H1 (cell line): ENCODE data around the gene ARMCX1. TPM values are rescaled to one million over a fixed set of nuclear protein-coding genes. Genes with fewer than 3 reads are reported as not detected.

Experiments used
- CTCF ChIA-PET: fragments of 300-600 bp; sonication (Branson Sonifier 250); formaldehyde crosslinking; loops from one replicate; lab custom pipeline; 2021; ENCODE audit not compliant: partially characterized antibody; lab: Charles Lee
- POLR2A ChIA-PET: fragments of 300-600 bp; sonication (Branson Sonifier 250); formaldehyde crosslinking; loops from one replicate; lab custom pipeline; 2021; ENCODE audit warnings: inconsistent platforms; ENCODE audit not compliant: partially characterized antibody; lab: Charles Lee
- DNase-seq, 2 experiments: peaks; one replicate each; pipeline versions ENCODE4 v3.0.0 to v3.0.0-alpha.2; 2010 to 2022; ENCODE audit warnings: low spot score in 2 of 2, low read depth in 1 of 2, mixed read lengths in 1 of 2
- FAIRE-seq: peaks from 2 replicates; lab custom pipeline; 2011; peaks lifted over from hg19 to GRCh38; lab: Jason Lieb, UNC
- H2AFZ ChIP-seq: 2 replicates; pipeline ENCODE4 v1.8.1; 2012; ENCODE audit warnings: low read length, inconsistent platforms
- H2AK5ac ChIP-seq: 2 replicates; pipeline ENCODE4 v1.6.1; 2013; ENCODE audit warnings: low read depth, low read length
- H2BK120ac ChIP-seq: replicated peaks from 2 replicates; pipeline ENCODE3; 2013; ENCODE audit warnings: low read depth, low read length, inconsistent platforms
- H2BK12ac ChIP-seq: 2 replicates; pipeline ENCODE4 v1.6.1; 2013; ENCODE audit warnings: low read depth, low read length
- H2BK15ac ChIP-seq: 2 replicates; pipeline ENCODE4 v1.6.1; 2013; ENCODE audit warnings: low read length
- H2BK20ac ChIP-seq: 2 replicates; pipeline ENCODE4 v1.6.1; 2013; ENCODE audit warnings: low read length
- H2BK5ac ChIP-seq: 2 replicates; pipeline ENCODE4 v1.6.1; 2013; ENCODE audit warnings: low read depth, low read length
- H3K14ac ChIP-seq: 2 replicates; pipeline ENCODE4 v1.6.1; 2013; ENCODE audit warnings: inconsistent platforms; ENCODE audit not compliant: insufficient read length
- H3K18ac ChIP-seq: 2 replicates; pipeline ENCODE4 v1.6.1; 2013; ENCODE audit warnings: low read length; ENCODE audit errors: extremely low read depth
- H3K23ac ChIP-seq: 2 replicates; pipeline ENCODE4 v1.6.1; 2013; ENCODE audit warnings: inconsistent platforms; ENCODE audit not compliant: insufficient read length
- H3K23me2 ChIP-seq: 2 replicates; pipeline ENCODE4 v1.6.1; 2013; ENCODE audit warnings: low read depth, low read length
- H3K27ac ChIP-seq: 2 replicates; pipeline ENCODE4 v1.6.1; 2011; ENCODE audit warnings: low read depth, low read length, inconsistent platforms
- H3K27me3 ChIP-seq, 4 experiments: replicated peaks in 1 of 4; 1 replicate in 1 of 4; 2 replicates in 3 of 4; pipeline versions ENCODE4 v1.6.1 to v1.8.1; 2011 to 2013; ENCODE audit warnings: low read length in 3 of 4, mild to moderate bottlenecking in 3 of 4, inconsistent platforms in 2 of 4, mixed read lengths in 2 of 4, moderate library complexity in 1 of 4; ENCODE audit not compliant: control insufficient read depth in 3 of 4, insufficient read depth in 3 of 4; ENCODE audit errors: extremely low read depth in 1 of 4
- H3K36me3 ChIP-seq, 4 experiments: 2 replicates each; pipeline versions ENCODE4 v1.6.1 to v1.8.1; 2011 to 2013; ENCODE audit warnings: mild to moderate bottlenecking in 4 of 4, low read length in 3 of 4, moderate library complexity in 2 of 4, control low read depth in 1 of 4, inconsistent platforms in 1 of 4; ENCODE audit not compliant: insufficient read depth in 4 of 4, control insufficient read depth in 2 of 4
- H3K4ac ChIP-seq: replicated peaks from 2 replicates; pipeline ENCODE3; 2013; ENCODE audit warnings: low read length, low read depth, mixed read lengths, inconsistent platforms; ENCODE audit not compliant: insufficient read length
- H3K4me1 ChIP-seq, 4 experiments: replicated peaks in 1 of 4; 1 replicate in 1 of 4; 2 replicates in 3 of 4; pipeline versions ENCODE4 v1.6.1 to v1.8.1; 2011 to 2013; ENCODE audit warnings: low read length in 3 of 4, inconsistent platforms in 2 of 4, mixed read lengths in 1 of 4; ENCODE audit not compliant: insufficient read depth in 4 of 4, control insufficient read depth in 3 of 4
- H3K4me2 ChIP-seq, 2 experiments: 2 replicates each; pipeline versions ENCODE4 v1.6.1 to v1.8.1; 2011 to 2013; ENCODE audit warnings: low read depth in 2 of 2, low read length in 2 of 2, control low read depth in 1 of 2, inconsistent platforms in 1 of 2, mild to moderate bottlenecking in 1 of 2; ENCODE audit not compliant: insufficient read depth in 1 of 2
- H3K4me3 ChIP-seq, 4 experiments: fragments of 200-600, 300-600 bp in 1 of 4; sonication (generic), shearing (Covaris generic), sonication (Bioruptor Twin) in 1 of 4; 2 replicates each; pipeline versions ENCODE4 v1.5.1 to v1.8.1; 2011 to 2016; ENCODE audit warnings: low read length in 4 of 4, low read depth in 3 of 4, control low read depth in 2 of 4, inconsistent platforms in 2 of 4, mild to moderate bottlenecking in 2 of 4, mixed read lengths in 1 of 4, moderate library complexity in 1 of 4; ENCODE audit not compliant: insufficient read depth in 2 of 4; ENCODE audit errors: extremely low read depth in 1 of 4
- H3K56ac ChIP-seq: replicated peaks from 2 replicates; pipeline ENCODE3; 2013; ENCODE audit warnings: low read depth, mild to moderate bottlenecking, mixed read lengths, low read length, inconsistent platforms; ENCODE audit not compliant: insufficient read length
- H3K79me1 ChIP-seq: 2 replicates; pipeline ENCODE4 v1.6.1; 2013; ENCODE audit warnings: low read depth, low read length, control low read depth
- H3K79me2 ChIP-seq, 2 experiments: 2 replicates each; pipeline versions ENCODE4 v1.6.1 to v1.8.1; 2012 to 2013; ENCODE audit warnings: low read length in 2 of 2, mild to moderate bottlenecking in 2 of 2, inconsistent platforms in 1 of 2; ENCODE audit not compliant: insufficient read depth in 2 of 2, control insufficient read depth in 1 of 2
- H3K9ac ChIP-seq, 4 experiments: replicated peaks in 1 of 4; 1 replicate in 1 of 4; 2 replicates in 3 of 4; pipeline versions ENCODE4 v1.6.1 to v1.8.1; 2011 to 2013; ENCODE audit warnings: low read depth in 3 of 4, low read length in 3 of 4, control low read depth in 2 of 4, mild to moderate bottlenecking in 2 of 4, moderate library complexity in 2 of 4, inconsistent platforms in 1 of 4; ENCODE audit errors: extremely low read depth in 1 of 4
- H3K9me3 ChIP-seq, 2 experiments: 2 replicates each; pipeline versions ENCODE4 v1.6.1 to v1.8.1; 2012 to 2013; ENCODE audit warnings: mild to moderate bottlenecking in 2 of 2, moderate library complexity in 2 of 2, control low read depth in 1 of 2, inconsistent platforms in 1 of 2, low read depth in 1 of 2, low read length in 1 of 2, mixed read lengths in 1 of 2; ENCODE audit not compliant: insufficient read depth in 2 of 2
- H4K20me1 ChIP-seq, 2 experiments: replicated peaks in 1 of 2; 2 replicates each; pipeline versions ENCODE3 to v1.8.1; 2011 to 2013; ENCODE audit warnings: inconsistent platforms in 2 of 2, low read length in 2 of 2, mild to moderate bottlenecking in 1 of 2; ENCODE audit not compliant: insufficient read depth in 2 of 2, control insufficient read depth in 1 of 2
- H4K5ac ChIP-seq: 2 replicates; pipeline ENCODE4 v1.6.1; 2013; ENCODE audit warnings: low read length, low read depth, mixed read lengths, inconsistent platforms; ENCODE audit not compliant: insufficient read length
- H4K8ac ChIP-seq: 2 replicates; pipeline ENCODE4 v1.8.0; 2013; ENCODE audit warnings: mild to moderate bottlenecking, moderate library complexity, low read length, inconsistent platforms; ENCODE audit not compliant: insufficient read depth; ENCODE audit errors: extremely low read depth
- H4K91ac ChIP-seq: replicated peaks from 2 replicates; pipeline ENCODE3; 2013; ENCODE audit warnings: low read length, mixed read lengths, inconsistent platforms; ENCODE audit not compliant: insufficient read length
- ATF2 ChIP-seq: IDR thresholded peaks from 2 replicates; pipeline ENCODE4 v1.6.1; 2012; ENCODE audit warnings: low read length, inconsistent platforms
- KDM5A ChIP-seq: fragments of 200-600 bp; IDR thresholded peaks from 2 replicates; pipeline ENCODE4 v1.7.1; 2012; ENCODE audit warnings: mild to moderate bottlenecking, low read length, inconsistent platforms, mixed read lengths
- MAX ChIP-seq: IDR thresholded peaks from 2 replicates; pipeline ENCODE4 v1.6.1; 2012; ENCODE audit warnings: inconsistent platforms
- NANOG ChIP-seq: IDR thresholded peaks from 2 replicates; pipeline ENCODE4 v1.6.1; 2011; ENCODE audit warnings: low read length, low read depth, mild to moderate bottlenecking, inconsistent platforms; ENCODE audit not compliant: insufficient read depth, poor library complexity, severe bottlenecking
- POLR2A ChIP-seq, 2 experiments: IDR thresholded peaks; 1 replicate in 1 of 2; 2 replicates in 1 of 2; pipeline ENCODE4 v1.6.1; 2011; ENCODE audit warnings: low read depth in 2 of 2, low read length in 2 of 2, mild to moderate bottlenecking in 2 of 2; ENCODE audit errors: control extremely low read depth in 1 of 2
- TBP ChIP-seq: IDR thresholded peaks from 2 replicates; pipeline ENCODE4 v1.6.1; 2011; ENCODE audit warnings: low read depth, low read length, improper control_type of control experiment
- WGBS, 2 experiments: shearing (Covaris generic) in 1 of 2; methylation state at CpG; one replicate each; pipeline versions ENCODE4 v1.1.6 to v1.1.7; 2013 to 2015; ENCODE audit warnings: low lambda C conversion rate in 2 of 2, mixed read lengths in 2 of 2, inconsistent platforms in 1 of 2, low coverage in 1 of 2, missing lambda C conversion rate in 1 of 2; ENCODE audit not compliant: insufficient replicate concordance in 2 of 2, insufficient coverage in 1 of 2, insufficient read length in 1 of 2; ENCODE audit errors: extremely low coverage in 1 of 2, missing lambda C conversion rate in 1 of 2; 5-methylcytosine and 5-hydroxymethylcytosine counted together
- polyA plus RNA-seq, 7 experiments: library from polyadenylated mRNA; depleted of rRNA in 3 of 7; stranded (reverse) in 5 of 7; unstranded in 2 of 7; fragments of >200 nt in 5 of 7; fragments of 200-250 nt in 2 of 7; gene quantifications; 1 replicate in 5 of 7; 2 replicates in 1 of 7; 4 replicates in 1 of 7; pipeline versions ENCODE4 v1.2.1 to v1.2.3, GENCODE V29; 2011 to 2013; ENCODE audit warnings: missing spikeins in 2 of 7, mixed read lengths in 2 of 7
- total RNA-seq: library from RNA; stranded (reverse); fragmentation: NEBNext Ultra II Directional; extraction: Animal tissue kit (Norgen Biotek cat#: 25700); gene quantifications from 2 replicates; pipeline ENCODE4 v1.2.1, GENCODE V29; 2021

ARMCX1 gene
- total and polyA plus RNA-seq, 2 of the 8 experiments (the other 6 are each of a cell fraction or from before 2014, with no cell fraction given), result 12.5 to 29.1 TPM

- Histone ChIP-seq H3K9ac (peak overlapping the region in 1 of 4 experiments; percentile 48; a peak in 1 of 7 replicates), H3K36me3 (peaks cover 0 to 8% (median 2%) of the 10 kb centered on the region in 4 experiments; a peak in 4 of 8 replicates), H2BK12ac (no peak overlapping the region), H3K56ac (no peak overlapping the region), H4K8ac (no peak overlapping the region), H3K79me1 (no peaks in the 10 kb centered on the region), H3K14ac (no peak overlapping the region), H2BK15ac (no peak overlapping the region), H3K9me3 (no peaks in the 10 kb centered on the region), H3K4me2 (peak overlapping the region; percentile 85), H4K20me1 (no peaks in the 10 kb centered on the region), H3K18ac (no peak overlapping the region), H3K4me3 (peak overlapping the region; percentile 41 to 80 (median 54)), H3K4ac (no peak overlapping the region), H3K27me3 (no peaks in the 10 kb centered on the region), H3K23ac (no peak overlapping the region), H2BK5ac (no peak overlapping the region), H3K79me2 (no peaks in the 10 kb centered on the region), H3K23me2 (peaks cover 2% of the 10 kb centered on the region; the same call in 1 of the 2 replicates), H4K91ac (no peak overlapping the region), H2BK120ac (no peak overlapping the region), H4K5ac (no peak overlapping the region), H3K4me1 (peaks cover 0 to 4% (median 0%) of the 10 kb centered on the region in 4 experiments; a peak in 1 of 7 replicates), H3K27ac (no peak overlapping the region), H2BK20ac (no peak overlapping the region), H2AFZ (no peak overlapping the region), H2AK5ac (no peak overlapping the region)
- DNase-seq (no peak), FAIRE-seq (no peak)
- 100% methylated on average over 1 of the region's 10 CpGs; no CpG with 5 or more reads in 1 of the 2 experiments for WGBS, 2 experiments
- POLR2A ChIA-PET, result interaction anchor here (1.5 kb wide), 1 partner anchor 134 kb away, joined by 4 read pairs; no protein-coding TSS in a partner anchor
- TF ChIP-seq MAX (no peak), ATF2 (no peak), NANOG (no peak), KDM5A (no peak), TBP (no peak), POLR2A (IDR thresholded peaks at IDR 0.05; ENCODE audit: control extremely low read depth in 1 of 2, low read depth in 2 of 2, low read length in 2 of 2) (no peak)
- CTCF ChIA-PET, result no interaction called here
Measured at GRCh38 chrX:101551380-101551767, 1.0 kb downstream of the ARMCX1 start.
